IPS-15b (cell line): Measurements from ENCODE around the gene TREML1.
"Not testable (repeated sequence)": the region's sequence is repeated elsewhere in the genome, so short reads cannot be mapped to it uniquely, and the experiment has no call there.

Source experiments
- H3K27me3 ChIP-seq: one replicate; pipeline ENCODE4 v1.6.1; 2013; ENCODE audit warnings: low read length; ENCODE audit not compliant: control insufficient read depth, insufficient read depth
- H3K36me3 ChIP-seq: one replicate; pipeline ENCODE4 v1.6.1; 2013; ENCODE audit warnings: low read length; ENCODE audit not compliant: control insufficient read depth, insufficient read depth
- H3K4me1 ChIP-seq: one replicate; pipeline ENCODE4 v1.6.1; 2013; ENCODE audit warnings: mild to moderate bottlenecking, low read length; ENCODE audit not compliant: control insufficient read depth, insufficient read depth
- H3K4me3 ChIP-seq: one replicate; pipeline ENCODE4 v1.5.1; 2013; ENCODE audit warnings: low read depth, low read length
- H3K9ac ChIP-seq: one replicate; pipeline ENCODE4 v1.6.1; 2013; ENCODE audit warnings: low read depth, mild to moderate bottlenecking, low read length
- H3K9me3 ChIP-seq: one replicate; pipeline ENCODE4 v1.6.1; 2013; ENCODE audit warnings: mild to moderate bottlenecking, low read length; ENCODE audit not compliant: control insufficient read depth, insufficient read depth

Gene TREML1

GRCh38 chr6:41189967-41190366 is 35.8 kb upstream of the TREML1 start:
- Histone ChIP-seq H3K9me3 (peaks cover 6% of the 10 kb centered on the region), H3K4me3 (no peak overlapping the region), H3K36me3 (no peaks in the 10 kb centered on the region), H3K27me3 (peaks cover 2% of the 10 kb centered on the region), H3K4me1 (no peaks in the 10 kb centered on the region), H3K9ac (no peak overlapping the region)

- H3K27me3 ChIP-seq, H3K4me1 ChIP-seq, H3K9ac ChIP-seq, H3K9me3 ChIP-seq, H3K4me3 ChIP-seq, H3K36me3 ChIP-seq: not testable (repeated sequence)
Measured at GRCh38 chr6:41189046-41189445, 34.9 kb upstream of the TREML1 start.

- H3K27me3 ChIP-seq, result peaks cover 2% of the 10 kb centered on the region
Measured at GRCh38 chr6:41187924-41188886, 34.1 kb upstream of the TREML1 start.

GRCh38 chr6:41186031-41186562 is 31.9 kb upstream of the TREML1 start:
- H3K4me1 ChIP-seq, result no peaks in the 10 kb centered on the region
- peaks cover 6% of the 10 kb centered on the region for H3K9me3 ChIP-seq
- H3K4me3 ChIP-seq, result no peak overlapping the region
- no peaks in the 10 kb centered on the region for H3K36me3 ChIP-seq
- no peak overlapping the region for H3K9ac ChIP-seq
- H3K27me3 ChIP-seq, result no peaks in the 10 kb centered on the region

More at GRCh38 chr6:41187924-41188886, 34.1 kb upstream of the TREML1 start:
- Histone ChIP-seq H3K9me3 (peaks cover 6% of the 10 kb centered on the region), H3K4me1 (no peaks in the 10 kb centered on the region), H3K36me3 (no peaks in the 10 kb centered on the region), H3K4me3 (no peak overlapping the region), H3K9ac (no peak overlapping the region)

- Histone ChIP-seq H3K36me3 (no peaks in the 10 kb centered on the region), H3K4me1 (no peaks in the 10 kb centered on the region), H3K27me3 (no peaks in the 10 kb centered on the region), H3K9me3 (peaks cover 6% of the 10 kb centered on the region), H3K9ac (no peak overlapping the region), H3K4me3 (no peak overlapping the region)
Measured at GRCh38 chr6:41184761-41185160, 30.6 kb upstream of the TREML1 start.

- Histone ChIP-seq H3K4me1 (no peaks in the 10 kb centered on the region), H3K9me3 (no peaks in the 10 kb centered on the region), H3K9ac (no peak overlapping the region), H3K4me3 (no peak overlapping the region), H3K36me3 (no peaks in the 10 kb centered on the region), H3K27me3 (no peaks in the 10 kb centered on the region)
Measured at GRCh38 chr6:41182069-41183034, 28.2 kb upstream of the TREML1 start.

GRCh38 chr6:41181566-41181965 is 27.4 kb upstream of the TREML1 start:
- no peaks in the 10 kb centered on the region for H3K36me3 ChIP-seq
- H3K4me3 ChIP-seq, result no peak overlapping the region
- no peaks in the 10 kb centered on the region for H3K27me3 ChIP-seq
- no peaks in the 10 kb centered on the region for H3K4me1 ChIP-seq
- no peaks in the 10 kb centered on the region for H3K9me3 ChIP-seq
- H3K9ac ChIP-seq, result no peak overlapping the region

GRCh38 chr6:41179163-41179562 is 25.0 kb upstream of the TREML1 start:
- Histone ChIP-seq H3K4me1 (no peaks in the 10 kb centered on the region), H3K9me3 (no peaks in the 10 kb centered on the region), H3K4me3 (no peak overlapping the region), H3K9ac (no peak overlapping the region), H3K36me3 (no peaks in the 10 kb centered on the region), H3K27me3 (no peaks in the 10 kb centered on the region)

GRCh38 chr6:41177695-41178094 is 23.5 kb upstream of the TREML1 start:
- no peaks in the 10 kb centered on the region for H3K9me3 ChIP-seq

GRCh38 chr6:41177287-41177686 is 23.1 kb upstream of the TREML1 start:
- no peaks in the 10 kb centered on the region for H3K9me3 ChIP-seq
- no peaks in the 10 kb centered on the region for H3K36me3 ChIP-seq
- H3K4me1 ChIP-seq, result no peaks in the 10 kb centered on the region
- H3K27me3 ChIP-seq, result no peaks in the 10 kb centered on the region
- no peak overlapping the region for H3K4me3 ChIP-seq
- no peak overlapping the region for H3K9ac ChIP-seq

More at GRCh38 chr6:41177695-41178094, 23.5 kb upstream of the TREML1 start:
- no peak overlapping the region for H3K9ac ChIP-seq
- no peaks in the 10 kb centered on the region for H3K4me1 ChIP-seq
- no peaks in the 10 kb centered on the region for H3K36me3 ChIP-seq
- no peak overlapping the region for H3K4me3 ChIP-seq
- no peaks in the 10 kb centered on the region for H3K27me3 ChIP-seq

GRCh38 chr6:41176189-41176588 is 22.0 kb upstream of the TREML1 start:
- H3K4me1 ChIP-seq, result peaks cover 6% of the 10 kb centered on the region
- no peak overlapping the region for H3K9ac ChIP-seq
- H3K36me3 ChIP-seq, result no peaks in the 10 kb centered on the region
- no peaks in the 10 kb centered on the region for H3K9me3 ChIP-seq
- H3K4me3 ChIP-seq, result no peak overlapping the region
- H3K27me3 ChIP-seq, result no peaks in the 10 kb centered on the region
